H9 (cell line): ENCODE results near the gene UGT3A1. TPM values are rescaled to one million over a fixed set of nuclear protein-coding genes. Genes with fewer than 3 reads are reported as not detected.

ENCODE experiments used
- DNase-seq: peaks from one replicate; pipeline ENCODE4 v3.0.0-alpha.2; 2017
- H2AFZ ChIP-seq: one replicate; pipeline ENCODE4 v1.6.1; 2013; ENCODE audit warnings: mild to moderate bottlenecking, low read length, control low read depth, moderate library complexity
- H2AK5ac ChIP-seq: 2 replicates; pipeline ENCODE4 v1.6.1; 2013; ENCODE audit warnings: low read length, control low read depth, mixed read lengths; ENCODE audit not compliant: insufficient read length
- H2BK120ac ChIP-seq: one replicate; pipeline ENCODE4 v1.6.1; 2013; ENCODE audit warnings: low read depth, mild to moderate bottlenecking, low read length, control low read depth, inconsistent platforms; ENCODE audit not compliant: poor library complexity, severe bottlenecking
- H2BK12ac ChIP-seq: 2 replicates; pipeline ENCODE4 v1.6.1; 2013; ENCODE audit warnings: low read length, control low read depth, mixed read lengths, low read depth; ENCODE audit not compliant: insufficient read length
- H2BK15ac ChIP-seq: 2 replicates; pipeline ENCODE4 v1.6.1; 2013; ENCODE audit warnings: low read depth, low read length, control low read depth
- H2BK20ac ChIP-seq: one replicate; pipeline ENCODE4 v1.6.1; 2013; ENCODE audit warnings: low read depth, mild to moderate bottlenecking, low read length, control low read depth, inconsistent platforms; ENCODE audit not compliant: poor library complexity, severe bottlenecking
- H2BK5ac ChIP-seq: 2 replicates; pipeline ENCODE4 v1.6.1; 2013; ENCODE audit warnings: low read length, control low read depth, mixed read lengths; ENCODE audit not compliant: insufficient read length
- H3K14ac ChIP-seq: 2 replicates; pipeline ENCODE4 v1.6.1; 2013; ENCODE audit warnings: low read length, control low read depth; ENCODE audit not compliant: insufficient read depth
- H3K18ac ChIP-seq: 2 replicates; pipeline ENCODE4 v1.6.1; 2013; ENCODE audit warnings: low read depth, mild to moderate bottlenecking, mixed read lengths, low read length, control low read depth; ENCODE audit not compliant: insufficient read length
- H3K23ac ChIP-seq: 2 replicates; pipeline ENCODE4 v1.6.1; 2013; ENCODE audit warnings: low read length, control low read depth, mixed read lengths, low read depth; ENCODE audit not compliant: insufficient read length
- H3K23me2 ChIP-seq: 2 replicates; pipeline ENCODE4 v1.6.1; 2013; ENCODE audit warnings: low read depth, mild to moderate bottlenecking, mixed read lengths, low read length, control low read depth; ENCODE audit not compliant: insufficient read length, poor library complexity, severe bottlenecking
- H3K27ac ChIP-seq: 2 replicates; pipeline ENCODE4 v1.5.1; 2013; ENCODE audit warnings: low read length, control low read depth, mixed read lengths, low read depth; ENCODE audit not compliant: insufficient read length
- H3K27me3 ChIP-seq: 2 replicates; pipeline ENCODE4 v1.6.1; 2013; ENCODE audit warnings: low read length, control low read depth, inconsistent platforms; ENCODE audit not compliant: insufficient read depth
- H3K4ac ChIP-seq: 2 replicates; pipeline ENCODE4 v1.6.1; 2013; ENCODE audit warnings: low read depth, mild to moderate bottlenecking, control low read depth, inconsistent platforms, low read length, moderate library complexity
- H3K4me1 ChIP-seq: 2 replicates; pipeline ENCODE4 v1.6.1; 2013; ENCODE audit warnings: low read length, control low read depth, inconsistent platforms; ENCODE audit not compliant: insufficient read depth
- H3K4me2 ChIP-seq: 2 replicates; pipeline ENCODE4 v1.6.1; 2013; ENCODE audit warnings: low read length, control low read depth, mixed read lengths; ENCODE audit not compliant: insufficient read length, insufficient read depth
- H3K56ac ChIP-seq: 2 replicates; pipeline ENCODE4 v1.6.1; 2013; ENCODE audit warnings: low read depth, mild to moderate bottlenecking, mixed read lengths, low read length, control low read depth; ENCODE audit not compliant: insufficient read length
- H3K79me1 ChIP-seq: 2 replicates; pipeline ENCODE4 v1.6.1; 2013; ENCODE audit warnings: low read depth, mild to moderate bottlenecking, moderate library complexity, low read length, control low read depth, inconsistent platforms; ENCODE audit not compliant: insufficient read depth, poor library complexity, severe bottlenecking
- H3K79me2 ChIP-seq: 2 replicates; pipeline ENCODE4 v1.6.1; 2013; ENCODE audit warnings: low read length, control low read depth, inconsistent platforms; ENCODE audit not compliant: insufficient read depth
- H3K9ac ChIP-seq: 2 replicates; pipeline ENCODE4 v1.6.1; 2013; ENCODE audit warnings: low read length, control low read depth, mixed read lengths; ENCODE audit not compliant: insufficient read length; ENCODE audit errors: extremely low read depth
- H3K9me3 ChIP-seq: one replicate; pipeline ENCODE4 v1.6.1; 2013; ENCODE audit warnings: low read depth, low read length, inconsistent platforms; ENCODE audit not compliant: control insufficient read depth
- H3T11ph ChIP-seq: one replicate; pipeline ENCODE4 v1.6.1; 2013; ENCODE audit warnings: mild to moderate bottlenecking, low read length, control low read depth, inconsistent platforms
- H4K20me1 ChIP-seq: one replicate; pipeline ENCODE4 v1.6.1; 2013; ENCODE audit not compliant: control insufficient read depth, insufficient read length, insufficient read depth
- H4K5ac ChIP-seq: 2 replicates; pipeline ENCODE4 v1.6.1; 2013; ENCODE audit warnings: low read depth, mild to moderate bottlenecking, mixed read lengths, low read length, control low read depth; ENCODE audit not compliant: insufficient read length
- H4K8ac ChIP-seq: replicated peaks from 2 replicates; pipeline ENCODE4 v1.6.1; 2013; ENCODE audit warnings: low read length, control low read depth, mixed read lengths, low read depth; ENCODE audit not compliant: insufficient read length
- H4K91ac ChIP-seq: 2 replicates; pipeline ENCODE4 v1.6.1; 2013; ENCODE audit warnings: low read depth, mild to moderate bottlenecking, moderate library complexity, mixed read lengths, low read length, control low read depth; ENCODE audit not compliant: insufficient read length
- H3K27ac Mint-ChIP-seq, 3 experiments: 2 replicates in 2 of 3; 3 replicates in 1 of 3; pipeline ENCODE4 v1.8.0; 2020 to 2021; ENCODE audit warnings: mixed read lengths in 3 of 3, mild to moderate bottlenecking in 1 of 3, moderate library complexity in 1 of 3
- H3K27me3 Mint-ChIP-seq: 2 replicates; pipeline ENCODE4 v1.8.0; 2021; ENCODE audit warnings: low read depth, mild to moderate bottlenecking, moderate library complexity, mixed read lengths
- H3K36me3 Mint-ChIP-seq, 3 experiments: 2 replicates in 2 of 3; 3 replicates in 1 of 3; pipeline ENCODE4 v1.8.0; 2020 to 2021; ENCODE audit warnings: low read depth in 3 of 3, mixed read lengths in 3 of 3; ENCODE audit not compliant: insufficient read depth in 1 of 3
- H3K4me1 Mint-ChIP-seq, 2 experiments: 2 replicates each; pipeline ENCODE4 v1.8.0; 2020; ENCODE audit warnings: mixed read lengths in 2 of 2
- H3K4me3 Mint-ChIP-seq, 2 experiments: 2 replicates in 1 of 2; 3 replicates in 1 of 2; pipeline ENCODE4 v1.8.0; 2020 to 2021; ENCODE audit warnings: mild to moderate bottlenecking in 2 of 2, mixed read lengths in 2 of 2, moderate library complexity in 1 of 2
- H3K9me3 Mint-ChIP-seq, 2 experiments: 2 replicates in 1 of 2; 3 replicates in 1 of 2; pipeline ENCODE4 v1.8.0; 2020; ENCODE audit warnings: mild to moderate bottlenecking in 2 of 2, mixed read lengths in 2 of 2, moderate library complexity in 1 of 2
- WGBS: extraction: QIAGEN DNeasy Blood & Tissue Kit; methylation state at CpG from one replicate; pipeline ENCODE4 v1.1.7; 2013; ENCODE audit warnings: missing lambda C conversion rate, low lambda C conversion rate, mixed read lengths; ENCODE audit not compliant: insufficient read length; ENCODE audit errors: extremely low coverage; 5-methylcytosine and 5-hydroxymethylcytosine counted together
- total RNA-seq: library from RNA; stranded (reverse); gene quantifications from 2 replicates; pipeline ENCODE4 v1.2.1, GENCODE V29; 2021
- TF ChIP-seq, protein P1 (sequence below): fragments of 200-600 bp; sonication (generic); conservative IDR thresholded peaks from 3 replicates; pipeline ENCODE4 v1.8.0; 2021; ENCODE audit warnings: antibody characterized with exemption, mild to moderate bottlenecking

UGT3A1 gene
- total RNA-seq, 1 experiment from 2014 or later: 1.8 TPM

DNA sequence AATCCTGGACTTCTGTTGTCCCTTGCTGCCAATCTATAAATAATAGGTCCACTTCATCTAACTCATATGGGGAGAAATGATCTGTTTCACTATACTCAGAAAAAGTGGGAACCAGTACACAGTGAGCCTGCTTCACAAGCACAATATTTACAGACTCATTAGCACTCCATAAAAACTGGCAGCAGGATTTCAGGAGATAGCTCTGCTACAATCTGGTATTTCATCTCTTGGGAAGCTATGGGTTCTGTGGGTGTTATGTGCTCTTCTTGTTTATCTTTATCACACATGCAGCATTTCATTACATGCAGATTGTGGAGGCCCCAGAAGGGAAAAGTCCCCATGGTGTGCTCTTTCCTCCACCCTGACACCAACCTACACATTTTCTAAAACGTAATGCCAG is 42.3 kb upstream of the UGT3A1 start:
- WGBS: no CpG with 5 or more reads among the region's 1 CpG

More for the DNA sequence above, 42.3 kb upstream of the UGT3A1 start:
- H2BK5ac ChIP-seq: no peak overlapping the region
- no peak overlapping the region for H2BK20ac ChIP-seq
- H3K4me3 Mint-ChIP-seq: no peak overlapping the region
- H3K27me3 Mint-ChIP-seq: peaks cover 2% of the 10 kb centered on the region; the same call in 1 of the 2 replicates
- H3K23ac ChIP-seq: no peak overlapping the region
- H4K20me1 ChIP-seq: no peaks in the 10 kb centered on the region
- no peak overlapping the region for H2AK5ac ChIP-seq
- no peaks in the 10 kb centered on the region for H3K9me3 ChIP-seq
- no peaks in the 10 kb centered on the region for H3K27me3 ChIP-seq
- no peak overlapping the region for H2BK120ac ChIP-seq
- H2AFZ ChIP-seq: no peak overlapping the region
- no peak overlapping the region for H4K5ac ChIP-seq
- no peak overlapping the region for H2BK15ac ChIP-seq
- no peaks in the 10 kb centered on the region for H3K4me1 ChIP-seq
- H4K91ac ChIP-seq: no peak overlapping the region
- H4K8ac ChIP-seq: no peak overlapping the region
- H3K4me2 ChIP-seq: no peak overlapping the region
- no peaks in the 10 kb centered on the region for H3K9me3 Mint-ChIP-seq
- no peak overlapping the region for H3T11ph ChIP-seq
- no peak overlapping the region for H3K56ac ChIP-seq
- no peak for DNase-seq
- H3K14ac ChIP-seq: no peak overlapping the region
- H2BK12ac ChIP-seq: no peak overlapping the region
- TF ChIP-seq, protein P1, sequence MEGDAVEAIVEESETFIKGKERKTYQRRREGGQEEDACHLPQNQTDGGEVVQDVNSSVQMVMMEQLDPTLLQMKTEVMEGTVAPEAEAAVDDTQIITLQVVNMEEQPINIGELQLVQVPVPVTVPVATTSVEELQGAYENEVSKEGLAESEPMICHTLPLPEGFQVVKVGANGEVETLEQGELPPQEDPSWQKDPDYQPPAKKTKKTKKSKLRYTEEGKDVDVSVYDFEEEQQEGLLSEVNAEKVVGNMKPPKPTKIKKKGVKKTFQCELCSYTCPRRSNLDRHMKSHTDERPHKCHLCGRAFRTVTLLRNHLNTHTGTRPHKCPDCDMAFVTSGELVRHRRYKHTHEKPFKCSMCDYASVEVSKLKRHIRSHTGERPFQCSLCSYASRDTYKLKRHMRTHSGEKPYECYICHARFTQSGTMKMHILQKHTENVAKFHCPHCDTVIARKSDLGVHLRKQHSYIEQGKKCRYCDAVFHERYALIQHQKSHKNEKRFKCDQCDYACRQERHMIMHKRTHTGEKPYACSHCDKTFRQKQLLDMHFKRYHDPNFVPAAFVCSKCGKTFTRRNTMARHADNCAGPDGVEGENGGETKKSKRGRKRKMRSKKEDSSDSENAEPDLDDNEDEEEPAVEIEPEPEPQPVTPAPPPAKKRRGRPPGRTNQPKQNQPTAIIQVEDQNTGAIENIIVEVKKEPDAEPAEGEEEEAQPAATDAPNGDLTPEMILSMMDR: no peak
- H3K79me1 ChIP-seq: no peaks in the 10 kb centered on the region
- H3K18ac ChIP-seq: no peak overlapping the region
- no peaks in the 10 kb centered on the region; a peak in 2 of 7 replicates for H3K36me3 Mint-ChIP-seq
- no peak overlapping the region for H3K9ac ChIP-seq
- no peak overlapping the region for H3K4ac ChIP-seq
- H3K4me1 Mint-ChIP-seq: peaks cover 2% of the 10 kb centered on the region in 2 experiments; a peak in 1 of 4 replicates
- no peak overlapping the region for H3K27ac ChIP-seq
- no peaks in the 10 kb centered on the region for H3K23me2 ChIP-seq
- no peaks in the 10 kb centered on the region for H3K79me2 ChIP-seq
- no peak overlapping the region for H3K27ac Mint-ChIP-seq
